Measurements from ENCODE around the gene POF1B.

The POF1B gene, protein sequence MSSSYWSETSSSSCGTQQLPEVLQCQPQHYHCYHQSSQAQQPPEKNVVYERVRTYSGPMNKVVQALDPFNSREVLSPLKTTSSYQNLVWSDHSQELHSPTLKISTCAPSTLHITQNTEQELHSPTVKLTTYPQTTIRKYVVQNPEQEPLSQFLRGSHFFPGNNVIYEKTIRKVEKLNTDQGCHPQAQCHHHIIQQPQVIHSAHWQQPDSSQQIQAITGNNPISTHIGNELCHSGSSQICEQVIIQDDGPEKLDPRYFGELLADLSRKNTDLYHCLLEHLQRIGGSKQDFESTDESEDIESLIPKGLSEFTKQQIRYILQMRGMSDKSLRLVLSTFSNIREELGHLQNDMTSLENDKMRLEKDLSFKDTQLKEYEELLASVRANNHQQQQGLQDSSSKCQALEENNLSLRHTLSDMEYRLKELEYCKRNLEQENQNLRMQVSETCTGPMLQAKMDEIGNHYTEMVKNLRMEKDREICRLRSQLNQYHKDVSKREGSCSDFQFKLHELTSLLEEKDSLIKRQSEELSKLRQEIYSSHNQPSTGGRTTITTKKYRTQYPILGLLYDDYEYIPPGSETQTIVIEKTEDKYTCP

DNA sequence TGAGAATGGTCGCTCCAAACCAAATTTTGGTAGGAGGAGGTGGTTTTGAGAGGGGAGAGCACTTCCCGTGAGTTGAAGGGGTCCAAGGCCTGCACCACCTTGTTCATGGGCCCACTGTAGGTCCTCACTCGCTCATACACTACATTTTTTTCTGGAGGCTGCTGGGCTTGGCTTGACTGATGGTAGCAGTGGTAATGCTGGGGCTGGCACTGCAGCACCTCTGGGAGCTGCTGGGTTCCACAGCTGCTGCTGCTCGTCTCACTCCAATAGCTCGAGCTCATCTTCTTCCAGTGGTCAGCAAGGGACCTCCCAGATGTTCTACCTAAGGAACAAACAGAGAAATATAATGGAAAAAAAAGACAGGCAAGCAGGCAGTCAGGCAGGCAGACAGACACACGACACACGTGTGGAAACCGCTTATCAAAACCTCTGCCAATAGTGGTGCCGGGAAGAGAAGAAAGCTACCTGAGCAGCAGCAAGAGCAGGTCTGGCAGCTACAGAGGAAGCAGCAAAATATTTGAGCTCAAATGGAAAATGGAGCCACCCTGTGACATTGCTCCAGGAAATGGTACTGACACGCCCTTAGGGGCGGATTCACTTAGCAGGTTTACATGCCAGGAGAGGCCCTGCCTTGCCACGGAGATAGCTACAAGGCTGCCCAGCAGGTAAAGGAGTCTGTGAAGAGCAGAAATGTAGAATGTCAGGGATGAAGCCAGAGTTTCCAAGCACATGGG, at the start of gene POF1B:
Gene POF1B, minus strand, starts transcription at position 492 of the 734 bp plus-strand sequence. Its CDS starts 211 bp downstream, at position 281.
- TF ChIP-seq, protein P1, sequence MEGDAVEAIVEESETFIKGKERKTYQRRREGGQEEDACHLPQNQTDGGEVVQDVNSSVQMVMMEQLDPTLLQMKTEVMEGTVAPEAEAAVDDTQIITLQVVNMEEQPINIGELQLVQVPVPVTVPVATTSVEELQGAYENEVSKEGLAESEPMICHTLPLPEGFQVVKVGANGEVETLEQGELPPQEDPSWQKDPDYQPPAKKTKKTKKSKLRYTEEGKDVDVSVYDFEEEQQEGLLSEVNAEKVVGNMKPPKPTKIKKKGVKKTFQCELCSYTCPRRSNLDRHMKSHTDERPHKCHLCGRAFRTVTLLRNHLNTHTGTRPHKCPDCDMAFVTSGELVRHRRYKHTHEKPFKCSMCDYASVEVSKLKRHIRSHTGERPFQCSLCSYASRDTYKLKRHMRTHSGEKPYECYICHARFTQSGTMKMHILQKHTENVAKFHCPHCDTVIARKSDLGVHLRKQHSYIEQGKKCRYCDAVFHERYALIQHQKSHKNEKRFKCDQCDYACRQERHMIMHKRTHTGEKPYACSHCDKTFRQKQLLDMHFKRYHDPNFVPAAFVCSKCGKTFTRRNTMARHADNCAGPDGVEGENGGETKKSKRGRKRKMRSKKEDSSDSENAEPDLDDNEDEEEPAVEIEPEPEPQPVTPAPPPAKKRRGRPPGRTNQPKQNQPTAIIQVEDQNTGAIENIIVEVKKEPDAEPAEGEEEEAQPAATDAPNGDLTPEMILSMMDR (IDR thresholded peaks at IDR 0.05; ENCODE audit: insufficient read depth, low read length, missing control alignments) = no peak
- no peak for DNase-seq (ENCODE audit: low read depth, low spot score)
- CTCF ChIA-PET = no interaction called here
- POLR2A ChIA-PET = no interaction called here
- H3K4me3 ChIP-seq (ENCODE audit: low read depth, low read length) = no peak within 1 kb of the TSS

DNA sequence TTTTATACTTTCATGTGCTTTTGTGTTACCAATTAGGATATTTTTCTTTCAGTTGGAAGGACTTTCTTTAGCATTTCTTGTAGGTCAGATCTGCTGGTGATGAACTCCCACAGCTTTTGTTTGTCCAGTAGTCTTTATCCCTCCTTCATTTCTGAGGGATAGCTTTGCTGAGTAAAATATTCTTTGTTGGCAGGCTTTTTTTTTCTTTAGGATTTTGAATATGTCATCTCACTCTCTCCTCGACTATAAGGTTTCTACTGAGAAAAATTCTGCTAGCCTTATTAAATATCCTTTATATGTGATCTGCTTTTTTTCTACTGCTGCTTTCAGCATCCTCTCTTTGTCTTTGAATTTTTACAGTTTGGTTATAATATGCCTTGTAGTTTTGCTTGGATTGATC, 49.6 kb upstream of the POF1B start:
- CTCF ChIA-PET = no interaction called here
- TF ChIP-seq, protein P1 (IDR thresholded peaks at IDR 0.05; ENCODE audit: insufficient read depth, low read length, missing control alignments) = no peak
- DNase-seq (ENCODE audit: low read depth, low spot score) = no peak
- H3K4me3 ChIP-seq (ENCODE audit: low read depth, low read length) = no peak overlapping the region
- POLR2A ChIA-PET = no interaction called here

DNA sequence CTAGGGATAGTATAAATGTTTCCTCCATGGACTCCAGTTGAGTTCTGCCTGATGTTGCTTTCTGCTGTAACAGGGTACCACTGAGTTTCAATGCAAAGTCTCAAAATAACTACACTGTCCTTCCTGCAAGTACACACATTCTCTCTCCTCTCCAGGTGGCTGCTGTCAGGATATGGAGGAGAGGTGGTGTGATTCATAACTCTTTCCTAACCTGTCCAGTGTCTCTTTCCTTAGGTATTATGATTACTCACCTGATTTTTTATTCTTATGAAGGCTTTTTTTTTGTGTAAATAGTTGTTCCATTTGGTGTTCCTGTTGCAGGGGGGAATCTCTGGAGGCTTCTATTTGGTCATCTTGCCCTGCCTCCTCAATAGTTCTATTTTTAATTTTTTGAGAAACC, 39.8 kb upstream of the POF1B start:
- ChIA-PET POLR2A (no interaction called here), CTCF (no interaction called here)
- DNase-seq (ENCODE audit: low read depth, low spot score) = no peak
- H3K4me3 ChIP-seq (ENCODE audit: low read depth, low read length) = no peak overlapping the region
- TF ChIP-seq, protein P1 (IDR thresholded peaks at IDR 0.05; ENCODE audit: insufficient read depth, low read length, missing control alignments) = no peak

DNA sequence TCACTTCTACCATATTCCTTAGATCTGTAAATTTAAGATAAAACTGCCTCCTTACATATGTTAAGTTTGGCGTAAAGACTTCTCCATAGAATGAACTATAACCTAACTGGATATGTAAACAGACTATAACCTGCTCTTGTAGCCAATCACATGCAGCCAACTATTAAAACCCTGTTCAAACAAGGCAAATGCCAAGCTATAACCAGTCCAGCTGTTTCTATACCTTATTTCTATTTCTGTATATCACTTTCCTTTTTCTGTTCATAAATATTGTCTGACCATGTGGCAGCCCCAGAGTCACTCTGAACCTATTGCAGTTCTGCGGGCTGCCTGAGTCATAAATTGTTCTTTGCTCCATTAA, 12.4 kb upstream of the POF1B start:
- TF ChIP-seq, protein P1 (IDR thresholded peaks at IDR 0.05; ENCODE audit: insufficient read depth, low read length, missing control alignments) = no peak

DNA sequence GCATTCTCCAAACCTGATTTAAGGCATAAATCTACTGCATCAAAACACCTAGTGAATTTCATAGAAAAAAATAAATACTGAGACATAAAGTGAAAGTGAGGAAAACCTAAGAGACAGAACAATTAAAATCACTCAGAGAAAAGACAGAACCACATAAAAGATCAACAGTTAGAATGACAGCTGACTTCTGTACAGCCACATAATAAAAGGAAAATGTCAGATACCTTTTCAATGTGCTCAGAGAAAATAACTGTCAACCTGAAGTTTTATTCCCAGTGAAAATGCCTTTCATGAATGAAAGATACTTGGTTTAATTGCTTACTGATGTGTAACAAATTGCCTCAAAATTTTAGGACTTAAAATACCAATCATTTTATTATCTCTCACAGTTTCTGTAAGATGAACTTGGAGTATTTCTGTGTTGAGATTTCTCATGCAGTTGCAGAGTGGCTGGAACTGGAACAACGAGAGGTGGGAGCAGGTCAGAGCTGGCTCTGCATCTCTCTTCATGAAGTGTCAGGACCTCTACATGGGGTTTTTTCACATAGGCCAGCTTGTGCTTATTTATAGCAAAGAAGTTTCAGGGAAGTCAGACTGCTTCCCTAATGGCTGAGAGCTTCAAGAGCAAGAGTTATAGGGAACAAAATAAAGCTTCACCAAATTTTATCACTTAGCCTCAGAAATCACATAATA, 11.9 kb upstream of the POF1B start:
- TF ChIP-seq, protein P1 (IDR thresholded peaks at IDR 0.05; ENCODE audit: insufficient read depth, low read length, missing control alignments) = no peak
- ChIA-PET CTCF (no interaction called here), POLR2A (no interaction called here)
- no peak overlapping the region for H3K4me3 ChIP-seq (ENCODE audit: low read depth, low read length)
- DNase-seq (ENCODE audit: low read depth, low spot score) = no peak

More for the DNA sequence above, 12.4 kb upstream of the POF1B start:
- DNase-seq (ENCODE audit: low read depth, low spot score) = no peak
- CTCF ChIA-PET = no interaction called here
- POLR2A ChIA-PET = no interaction called here
- no peak overlapping the region for H3K4me3 ChIP-seq (ENCODE audit: low read depth, low read length)

DNA sequence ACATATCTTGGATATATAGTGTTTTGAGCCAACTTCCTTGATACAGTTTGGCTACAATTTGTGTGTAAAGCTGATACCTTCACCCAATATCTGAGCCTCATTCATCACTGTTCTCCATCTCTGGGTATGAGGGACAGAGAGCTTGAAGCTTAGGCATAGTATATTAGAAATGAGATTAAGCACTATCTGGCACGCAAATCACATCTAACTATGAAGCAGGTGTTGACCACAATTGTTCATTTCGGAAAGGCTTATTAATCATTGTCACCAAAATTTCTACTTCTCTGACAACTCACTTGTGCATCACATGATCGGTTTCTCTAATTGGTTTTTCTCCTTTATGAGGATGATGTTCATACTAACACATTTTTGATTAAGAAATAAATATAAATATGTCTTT, 2.1 kb upstream of the POF1B start:
- no peak overlapping the region for H3K4me3 ChIP-seq (ENCODE audit: low read depth, low read length)
- TF ChIP-seq, protein P1 (IDR thresholded peaks at IDR 0.05; ENCODE audit: insufficient read depth, low read length, missing control alignments) = no peak
- no peak for DNase-seq (ENCODE audit: low read depth, low spot score)
- POLR2A ChIA-PET = no interaction called here
- CTCF ChIA-PET = no interaction called here

All from AG04449 (cell line).